ENCODE data around the gene HMGN2.

HMGN2 gene

GRCh38 chr1:26518355-26518754 is 46.1 kb downstream of the HMGN2 start:
- peaks cover 12% of the 10 kb centered on the region for H3K4me1 ChIP-seq (ENCODE audit: insufficient read depth, insufficient read length)
- no peak overlapping the region for H3K9ac ChIP-seq (ENCODE audit: insufficient read length, low read depth)
- H3K36me3 ChIP-seq (ENCODE audit: insufficient read depth, insufficient read length, low read length) = no peaks in the 10 kb centered on the region
- no peak for TF ChIP-seq YY1 (IDR thresholded peaks at IDR 0.05; ENCODE audit: insufficient read depth, insufficient read length)
- TF ChIP-seq ZNF274 (IDR thresholded peaks at IDR 0.05; ENCODE audit: low read depth, low read length) = no peak
- TF ChIP-seq SUZ12 (IDR thresholded peaks at IDR 0.05; ENCODE audit: extremely low read depth, insufficient read depth, insufficient read length) = no peak
- no peaks in the 10 kb centered on the region for H3K9me3 ChIP-seq (ENCODE audit: insufficient read depth, low read length)
- H3K4me3 ChIP-seq (ENCODE audit: insufficient read length, low read depth) = no peak overlapping the region
- DNase-seq (ENCODE audit: low read depth, low spot score) = no peak
- no peaks in the 10 kb centered on the region for H3K27me3 ChIP-seq (ENCODE audit: insufficient read depth, insufficient read length)

GRCh38 chr1:26520339-26520738 is 48.1 kb downstream of the HMGN2 start:
- H3K27me3 ChIP-seq (ENCODE audit: insufficient read depth, insufficient read length) = no peaks in the 10 kb centered on the region
- no peak for TF ChIP-seq SUZ12 (IDR thresholded peaks at IDR 0.05; ENCODE audit: extremely low read depth, insufficient read depth, insufficient read length)
- TF ChIP-seq YY1 (IDR thresholded peaks at IDR 0.05; ENCODE audit: insufficient read depth, insufficient read length) = no peak
- TF ChIP-seq ZNF274 (IDR thresholded peaks at IDR 0.05; ENCODE audit: low read depth, low read length) = no peak
- no peaks in the 10 kb centered on the region for H3K9me3 ChIP-seq (ENCODE audit: insufficient read depth, low read length)
- no peak overlapping the region for H3K9ac ChIP-seq (ENCODE audit: insufficient read length, low read depth)
- H3K4me1 ChIP-seq (ENCODE audit: insufficient read depth, insufficient read length) = peaks cover 12% of the 10 kb centered on the region
- H3K4me3 ChIP-seq (ENCODE audit: insufficient read length, low read depth) = no peak overlapping the region
- DNase-seq (ENCODE audit: low read depth, low spot score) = no peak
- no peaks in the 10 kb centered on the region for H3K36me3 ChIP-seq (ENCODE audit: insufficient read depth, insufficient read length, low read length)

GRCh38 chr1:26521669-26522030 is 49.4 kb downstream of the HMGN2 start:
- Histone ChIP-seq H3K36me3 (ENCODE audit: insufficient read depth, insufficient read length, low read length) (no peaks in the 10 kb centered on the region), H3K9me3 (ENCODE audit: insufficient read depth, low read length) (no peaks in the 10 kb centered on the region), H3K9ac (ENCODE audit: insufficient read length, low read depth) (no peak overlapping the region), H3K4me3 (ENCODE audit: insufficient read length, low read depth) (no peak overlapping the region), H3K27me3 (ENCODE audit: insufficient read depth, insufficient read length) (no peaks in the 10 kb centered on the region), H3K4me1 (ENCODE audit: insufficient read depth, insufficient read length) (peaks cover 12% of the 10 kb centered on the region)
- TF ChIP-seq ZNF274 (IDR thresholded peaks at IDR 0.05; ENCODE audit: low read depth, low read length) = no peak
- TF ChIP-seq YY1 (IDR thresholded peaks at IDR 0.05; ENCODE audit: insufficient read depth, insufficient read length) = no peak
- TF ChIP-seq SUZ12 (IDR thresholded peaks at IDR 0.05; ENCODE audit: extremely low read depth, insufficient read depth, insufficient read length) = no peak
- no peak for DNase-seq (ENCODE audit: low read depth, low spot score)

GRCh38 chr1:26522073-26522472 is 49.8 kb downstream of the HMGN2 start:
- DNase-seq (ENCODE audit: low read depth, low spot score) = no peak
- H3K36me3 ChIP-seq (ENCODE audit: insufficient read depth, insufficient read length, low read length) = no peaks in the 10 kb centered on the region
- TF ChIP-seq SUZ12 (IDR thresholded peaks at IDR 0.05; ENCODE audit: extremely low read depth, insufficient read depth, insufficient read length) = no peak

GRCh38 chr1:26524181-26524580 is 51.9 kb downstream of the HMGN2 start:
- Histone ChIP-seq H3K4me3 (ENCODE audit: insufficient read length, low read depth) (no peak overlapping the region), H3K4me1 (ENCODE audit: insufficient read depth, insufficient read length) (peaks cover 8% of the 10 kb centered on the region), H3K27me3 (ENCODE audit: insufficient read depth, insufficient read length) (no peaks in the 10 kb centered on the region), H3K9me3 (ENCODE audit: insufficient read depth, low read length) (no peaks in the 10 kb centered on the region), H3K9ac (ENCODE audit: insufficient read length, low read depth) (no peak overlapping the region), H3K36me3 (ENCODE audit: insufficient read depth, insufficient read length, low read length) (no peaks in the 10 kb centered on the region)
- TF ChIP-seq ZNF274 (IDR thresholded peaks at IDR 0.05; ENCODE audit: low read depth, low read length) (no peak), SUZ12 (IDR thresholded peaks at IDR 0.05; ENCODE audit: extremely low read depth, insufficient read depth, insufficient read length) (no peak), YY1 (IDR thresholded peaks at IDR 0.05; ENCODE audit: insufficient read depth, insufficient read length) (no peak)
- DNase-seq (ENCODE audit: low read depth, low spot score) = no peak

More at GRCh38 chr1:26522073-26522472, 49.8 kb downstream of the HMGN2 start:
- no peaks in the 10 kb centered on the region for H3K27me3 ChIP-seq (ENCODE audit: insufficient read depth, insufficient read length)
- H3K9ac ChIP-seq (ENCODE audit: insufficient read length, low read depth) = no peak overlapping the region
- no peaks in the 10 kb centered on the region for H3K9me3 ChIP-seq (ENCODE audit: insufficient read depth, low read length)
- H3K4me3 ChIP-seq (ENCODE audit: insufficient read length, low read depth) = no peak overlapping the region
- peaks cover 12% of the 10 kb centered on the region for H3K4me1 ChIP-seq (ENCODE audit: insufficient read depth, insufficient read length)
